Pancreas (tissue), 10 donors: ENCODE data around the gene DTX3. TPM values are rescaled to one million over a fixed set of nuclear protein-coding genes. Genes with fewer than 3 reads are reported as not detected.
"Not testable (repeated sequence)": the region's sequence is repeated elsewhere in the genome, so short reads cannot be mapped to it uniquely, and the experiment has no call there.

ENCODE experiments used
- ATAC-seq, 4 donors: fragments of 200-7000 bp; cut with Tn5 transposase; one replicate each; pipeline versions ENCODE4 v1.8.0 to v1.9.1; 2020; ENCODE audit warnings: mild to moderate bottlenecking in 4 of 4, moderate library complexity in 4 of 4
- DNase-seq, 6 donors: peaks; one replicate each; pipeline ENCODE4 v3.0.0-alpha.2; 2020
- FAIRE-seq: peaks from 2 replicates; lab custom pipeline; 2012; peaks lifted over from hg19 to GRCh38; lab: Jason Lieb, UNC
- H3K27ac ChIP-seq, 4 donors: fragments of 200-600 bp; sonication (generic); 1 replicate in 3 of 4; 2 replicates in 1 of 4; pipeline versions ENCODE4 v1.5.0 to v1.8.0; 2020
- H3K27me3 ChIP-seq, 4 donors: fragments of 200-600 bp; one replicate each; pipeline ENCODE4 v1.8.0; 2021
- H3K36me3 ChIP-seq, 3 donors: fragments of 200-600 bp; sonication (generic) in 1 of 3; one replicate each; pipeline versions ENCODE4 v1.5.0 to v1.8.0; 2020 to 2021
- H3K4me1 ChIP-seq, 3 donors: fragments of 200-600 bp; one replicate each; pipeline ENCODE4 v1.8.0; 2021
- H3K4me3 ChIP-seq, 4 donors: fragments of 200-600 bp; sonication (generic) in 2 of 4; one replicate each; pipeline versions ENCODE4 v1.5.0 to v1.8.0; 2020 to 2021
- H3K9me3 ChIP-seq, 4 donors: fragments of 200-600 bp; one replicate each; pipeline ENCODE4 v1.8.0; 2021
- CTCF ChIP-seq, 4 donors: fragments of 200-600 bp; sonication (generic) in 3 of 4; IDR thresholded peaks; one replicate each; pipeline versions ENCODE4 v1.5.0 to v1.8.0; 2021; ENCODE audit warnings: antibody characterized with exemption in 4 of 4
- WGBS, 2 donors: extraction: QIAGEN DNeasy Blood & Tissue Kit; methylation state at CpG; one replicate each; pipeline ENCODE4 v1.1.7; 2013; 5-methylcytosine and 5-hydroxymethylcytosine counted together
- intact Hi-C, 3 donors: fragments of 100-400 bp; cut with DNase I; formaldehyde crosslinking; loops; one replicate each; pipeline versions ENCODE4 v1.11.1 to v1.14.2; 2022
- polyA plus RNA-seq, 2 donors: library from polyadenylated mRNA; stranded (reverse); fragments of 200-250 nt; gene quantifications; one replicate each; pipeline ENCODE4 v1.2.3, GENCODE V29; 2013
- total RNA-seq, 6 donors: library from RNA; stranded (reverse); fragmentation: NEBNext Ultra II Directional in 4 of 6; extraction: Animal tissue kit (Norgen Biotek cat#: 25700) in 4 of 6; gene quantifications; one replicate each; pipeline versions ENCODE4 v1.2.1 to v1.2.4, GENCODE V29; 2021 to 2023
- donor health status: healthy with polysubstance abuse.
- donor health status: DM: no; HTN: no; CAD: no; lungs with moderate emphysema.
- donor health status: DM: no; HTN: no; CAD: no.
- donor health status: control.
- donor health status: control.
- donor health status: Bipolar disorder and iron deficiency.
- donor health status: DM: yes; HTN: yes; CAD: no.
- donor health status: DM: no; HTN: no; CAD: no.
- donor health status: DM: no; HTN: no; CAD: no.
- donor health status: DM: yes; HTN: yes; CAD: no.

Gene DTX3
- total and polyA plus RNA-seq, 8 donors: 9.0 to 71.7 (median 13.5) TPM

GRCh38 chr12:57637364-57637763 lies 32.7 kb downstream of the DTX3 start:
- Histone ChIP-seq H3K36me3 (no peaks in the 10 kb centered on the region), H3K4me3 (no peak overlapping the region), H3K27me3 (no peaks in the 10 kb centered on the region), H3K4me1 (peaks cover 0 to 1% (median 0%) of the 10 kb centered on the region in 3 donors), H3K9me3 (no peaks in the 10 kb centered on the region), H3K27ac (no peak overlapping the region)
- 55 to 65% methylated on average over 3 of the region's 3 CpGs for WGBS, 2 donors
- intact Hi-C loops: no loop called here
- TF ChIP-seq CTCF (IDR thresholded peaks at IDR 0.05): no peak
- no peak for DNase-seq
- ATAC-seq: no peak
- FAIRE-seq: no peak

GRCh38 chr12:57638096-57638495 lies 33.5 kb downstream of the DTX3 start:
- no peak for ATAC-seq
- no peak overlapping the region for H3K4me3 ChIP-seq
- no peaks in the 10 kb centered on the region for H3K27me3 ChIP-seq
- no peak for DNase-seq
- WGBS, 2 donors: 89 to 97% methylated on average over 3 of the region's 3 CpGs
- intact Hi-C loops: no loop called here
- no peak overlapping the region for H3K27ac ChIP-seq
- H3K4me1 ChIP-seq: no peaks in the 10 kb centered on the region
- H3K9me3 ChIP-seq: no peaks in the 10 kb centered on the region
- no peaks in the 10 kb centered on the region for H3K36me3 ChIP-seq
- no peak for FAIRE-seq
- TF ChIP-seq CTCF (IDR thresholded peaks at IDR 0.05): no peak

GRCh38 chr12:57640175-57641042 lies 35.8 kb downstream of the DTX3 start:
- no peaks in the 10 kb centered on the region for H3K9me3 ChIP-seq
- H3K27ac ChIP-seq: no peak overlapping the region
- FAIRE-seq (no peak), DNase-seq (no peak), ATAC-seq (no peak)
- no peak for TF ChIP-seq CTCF (IDR thresholded peaks at IDR 0.05)
- H3K36me3 ChIP-seq: no peaks in the 10 kb centered on the region
- intact Hi-C loops: no loop called here
- no peaks in the 10 kb centered on the region for H3K27me3 ChIP-seq
- H3K4me1 ChIP-seq: no peaks in the 10 kb centered on the region
- H3K4me3 ChIP-seq: no peak overlapping the region
- WGBS, 2 donors: 71 to 74% methylated on average over 7 of the region's 7 CpGs

- no peaks in the 10 kb centered on the region for H3K4me1 ChIP-seq
- DNase-seq (peak in 4 of 6 donors; percentile 35 to 64 (median 56)), ATAC-seq (peak in 2 of 4 donors; percentile 50 to 55), FAIRE-seq (no peak)
- H3K27ac ChIP-seq: no peak overlapping the region
- no peaks in the 10 kb centered on the region for H3K9me3 ChIP-seq
- WGBS, 2 donors: 30 to 33% methylated on average over 5 of the region's 5 CpGs
- no peak for TF ChIP-seq CTCF (IDR thresholded peaks at IDR 0.05)
- no peaks in the 10 kb centered on the region for H3K36me3 ChIP-seq
- H3K4me3 ChIP-seq: no peak overlapping the region
- H3K27me3 ChIP-seq: no peaks in the 10 kb centered on the region
- intact Hi-C loops: no loop called here
Measured at GRCh38 chr12:57641699-57642442, 37.2 kb downstream of the DTX3 start.

- H3K4me3 ChIP-seq, DNase-seq, H3K9me3 ChIP-seq, FAIRE-seq, H3K36me3 ChIP-seq, H3K4me1 ChIP-seq, intact Hi-C loops, ATAC-seq, H3K27me3 ChIP-seq, H3K27ac ChIP-seq: not testable (repeated sequence)
- 63 to 69% methylated on average over 11 to 13 of the region's 13 CpGs for WGBS, 2 donors
Measured at GRCh38 chr12:57645990-57646658, 41.5 kb downstream of the DTX3 start.

- H3K9me3 ChIP-seq, ATAC-seq, FAIRE-seq, H3K4me3 ChIP-seq, intact Hi-C loops, H3K27ac ChIP-seq, H3K27me3 ChIP-seq, H3K4me1 ChIP-seq, DNase-seq, H3K36me3 ChIP-seq: not testable (repeated sequence)
- WGBS, 2 donors: 84% methylated on average over 10 of the region's 15 CpGs; no CpG with 5 or more reads in 1 of the 2 donors
Measured at GRCh38 chr12:57646659-57647049, 42.0 kb downstream of the DTX3 start.
